Loucy (cell line): ENCODE results near the gene CLMP.

Experiments
- H2AFZ ChIP-seq: fragments of 200-600 bp; sonication (generic); 2 replicates; pipeline ENCODE4 v1.6.0; 2016; ENCODE audit warnings: antibody characterized with exemption, mild to moderate bottlenecking, low read length, moderate library complexity
- H3F3A ChIP-seq: fragments of 200-600 bp; 2 replicates; pipeline ENCODE4 v1.6.0; 2016; ENCODE audit warnings: antibody characterized with exemption, low read depth, mild to moderate bottlenecking
- H3K27me3 ChIP-seq: fragments of 200-600 bp; sonication (generic); 2 replicates; pipeline ENCODE4 v1.6.1; 2014; ENCODE audit warnings: low read length, mild to moderate bottlenecking; ENCODE audit not compliant: insufficient read depth, poor library complexity, severe bottlenecking
- H3K36me3 ChIP-seq: fragments of 200-600 bp; sonication (generic); 2 replicates; pipeline ENCODE4 v1.6.1; 2016; ENCODE audit warnings: low read length; ENCODE audit not compliant: insufficient read depth
- H3K4me1 ChIP-seq: fragments of 200-600 bp; sonication (generic); 2 replicates; pipeline ENCODE4 v1.5.1; 2014; ENCODE audit warnings: low read length, mild to moderate bottlenecking; ENCODE audit not compliant: insufficient read depth, poor library complexity, severe bottlenecking
- H3K4me2 ChIP-seq: fragments of 200-600 bp; sonication (generic); 2 replicates; pipeline ENCODE4 v1.6.0; 2014; ENCODE audit warnings: antibody characterized with exemption, low read length, low read depth, mild to moderate bottlenecking; ENCODE audit not compliant: poor library complexity, severe bottlenecking
- H3K4me3 ChIP-seq: fragments of 200-600 bp; sonication (generic); 2 replicates; pipeline ENCODE4 v1.5.1; 2014; ENCODE audit warnings: low read length, mild to moderate bottlenecking, mixed read lengths; ENCODE audit not compliant: poor library complexity, severe bottlenecking
- H3K79me2 ChIP-seq: fragments of 200-600 bp; sonication (generic); 2 replicates; pipeline ENCODE4 v1.6.1; 2014; ENCODE audit warnings: low read length; ENCODE audit not compliant: insufficient read depth
- H3K9ac ChIP-seq: fragments of 200-600 bp; sonication (generic); 2 replicates; pipeline ENCODE4 v1.6.0; 2014; ENCODE audit warnings: mild to moderate bottlenecking, low read depth, low read length, moderate library complexity; ENCODE audit not compliant: poor library complexity, severe bottlenecking
- H3K9me2 ChIP-seq: fragments of 200-600 bp; sonication (generic); replicated peaks from 2 replicates; pipeline ENCODE4 v1.6.1; 2016; ENCODE audit warnings: low read depth, low read length, mixed read lengths
- H3K9me3 ChIP-seq: fragments of 200-600 bp; sonication (generic); 2 replicates; pipeline ENCODE4 v1.6.1; 2014; ENCODE audit warnings: mild to moderate bottlenecking, antibody characterized with exemption, low read length, low read depth; ENCODE audit not compliant: insufficient read depth
- H4K20me1 ChIP-seq: fragments of 200-600 bp; sonication (generic); 2 replicates; pipeline ENCODE4 v1.6.0; 2014; ENCODE audit warnings: antibody characterized with exemption, low read length, mild to moderate bottlenecking; ENCODE audit not compliant: insufficient read depth, poor library complexity, severe bottlenecking
- CTCF ChIP-seq: fragments of 200-600 bp; sonication (generic); conservative IDR thresholded peaks from 2 replicates; pipeline ENCODE4 v1.5.1; 2014; ENCODE audit warnings: mild to moderate bottlenecking, antibody characterized with exemption, low read length
- EZH2phosphoT487 ChIP-seq: fragments of 200-600 bp; IDR thresholded peaks from 2 replicates; pipeline ENCODE4 v1.6.1; 2018; ENCODE audit warnings: antibody characterized with exemption, mild to moderate bottlenecking, moderate library complexity, borderline replicate concordance

Gene CLMP

GRCh38 chr11:123107945-123108495, 87.0 kb downstream of the CLMP start:
- no peaks in the 10 kb centered on the region for H3K9me2 ChIP-seq
- H3K27me3 ChIP-seq = no peaks in the 10 kb centered on the region
- H3K36me3 ChIP-seq = no peaks in the 10 kb centered on the region
- H3K79me2 ChIP-seq = no peaks in the 10 kb centered on the region
- no peak overlapping the region for H3K4me3 ChIP-seq
- H3F3A ChIP-seq = no peaks in the 10 kb centered on the region
- no peak overlapping the region for H2AFZ ChIP-seq
- H3K9ac ChIP-seq = no peak overlapping the region
- H4K20me1 ChIP-seq = no peaks in the 10 kb centered on the region
- no peak for TF ChIP-seq CTCF
- no peak for TF ChIP-seq EZH2phosphoT487
- H3K9me3 ChIP-seq = no peaks in the 10 kb centered on the region
- no peaks in the 10 kb centered on the region for H3K4me1 ChIP-seq
- H3K4me2 ChIP-seq = no peak overlapping the region

- TF ChIP-seq CTCF (no peak), EZH2phosphoT487 (no peak)
- no peak overlapping the region for H3K4me3 ChIP-seq
- H3K9ac ChIP-seq = no peak overlapping the region
- H2AFZ ChIP-seq = no peak overlapping the region
- no peaks in the 10 kb centered on the region for H3K27me3 ChIP-seq
- H3K79me2 ChIP-seq = no peaks in the 10 kb centered on the region
- H3K4me2 ChIP-seq = no peak overlapping the region
- H4K20me1 ChIP-seq = no peaks in the 10 kb centered on the region
- no peaks in the 10 kb centered on the region for H3K9me3 ChIP-seq
- no peaks in the 10 kb centered on the region for H3K36me3 ChIP-seq
- H3K9me2 ChIP-seq = no peaks in the 10 kb centered on the region
- no peaks in the 10 kb centered on the region for H3F3A ChIP-seq
- H3K4me1 ChIP-seq = no peaks in the 10 kb centered on the region
Observed at GRCh38 chr11:123104697-123105096, 90.4 kb downstream of the CLMP start.

GRCh38 chr11:123103326-123103980, 91.6 kb downstream of the CLMP start:
- Histone ChIP-seq H3K4me3 (no peak overlapping the region), H2AFZ (peak overlapping the region; percentile 35; the same call in 1 of the 2 replicates), H3K9me2 (no peaks in the 10 kb centered on the region), H4K20me1 (no peaks in the 10 kb centered on the region), H3K27me3 (no peaks in the 10 kb centered on the region), H3K4me2 (no peak overlapping the region), H3K4me1 (no peaks in the 10 kb centered on the region), H3K79me2 (no peaks in the 10 kb centered on the region), H3K9ac (no peak overlapping the region), H3K9me3 (no peaks in the 10 kb centered on the region), H3F3A (no peaks in the 10 kb centered on the region), H3K36me3 (no peaks in the 10 kb centered on the region)
- no peak for TF ChIP-seq EZH2phosphoT487
- TF ChIP-seq CTCF = peak; percentile 80
